Progenitor cell of endocrine pancreas (in vitro differentiated cells): Measurements from ENCODE around the gene USP48. TPM values are rescaled to one million over a fixed set of nuclear protein-coding genes. Genes with fewer than 3 reads are reported as not detected.

ENCODE experiments used
- DNase-seq: peaks from one replicate; pipeline ENCODE4 v3.0.0; 2021; ENCODE audit warnings: low spot score; ENCODE audit not compliant: unreplicated experiment
- H3K27ac Mint-ChIP-seq: 2 replicates; pipeline ENCODE4 v1.8.0; 2021; ENCODE audit warnings: mild to moderate bottlenecking, moderate library complexity, mixed read lengths
- H3K27me3 Mint-ChIP-seq: 2 replicates; pipeline ENCODE4 v1.8.0; 2021; ENCODE audit warnings: mixed read lengths
- H3K36me3 Mint-ChIP-seq: 2 replicates; pipeline ENCODE4 v1.8.0; 2022; ENCODE audit warnings: mixed read lengths; ENCODE audit not compliant: insufficient read depth
- H3K4me1 Mint-ChIP-seq: 2 replicates; pipeline ENCODE4 v1.8.0; 2021; ENCODE audit warnings: low read depth, mixed read lengths
- H3K4me3 Mint-ChIP-seq: 2 replicates; pipeline ENCODE4 v1.8.0; 2021; ENCODE audit warnings: low read depth, mild to moderate bottlenecking, moderate library complexity, mixed read lengths
- H3K9me3 Mint-ChIP-seq: 2 replicates; pipeline ENCODE4 v1.8.0; 2021; ENCODE audit warnings: low read depth, mixed read lengths
- CTCF ChIP-seq: fragments of 200-600 bp; sonication (generic); IDR thresholded peaks from one replicate; pipeline ENCODE4 v1.5.0; 2021; ENCODE audit warnings: antibody characterized with exemption, mild to moderate bottlenecking; ENCODE audit not compliant: unreplicated experiment
- total RNA-seq: library from RNA; stranded (reverse); gene quantifications from 2 replicates; pipeline ENCODE4 v1.2.1, GENCODE V29; 2021

Gene USP48
- total RNA-seq, 1 donor from 2014 or later, result 77.3 TPM

DNA sequence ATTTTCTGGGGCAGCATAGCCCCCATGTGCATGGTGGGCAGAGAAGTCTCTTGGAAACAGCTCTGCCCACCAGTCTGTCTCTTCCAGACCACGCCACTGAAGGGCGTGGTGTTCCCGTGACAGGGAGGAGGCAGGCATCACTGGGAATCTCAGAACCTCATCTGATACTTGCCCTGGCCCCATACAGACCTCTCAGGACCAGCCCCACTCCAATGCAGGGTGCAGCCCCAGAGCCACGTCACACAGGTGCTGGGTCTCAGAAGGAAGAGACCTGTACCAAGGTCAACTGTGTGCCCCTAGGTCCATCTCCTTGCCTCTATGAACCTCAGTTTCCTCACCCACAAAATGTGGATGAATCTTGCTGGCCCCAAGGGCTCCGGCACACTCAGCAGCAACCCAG is 121.1 kb downstream of the USP48 start:
- peaks cover 7% of the 10 kb centered on the region for H3K4me1 Mint-ChIP-seq
- H3K4me3 Mint-ChIP-seq, result no peak overlapping the region
- H3K36me3 Mint-ChIP-seq, result no peaks in the 10 kb centered on the region
- DNase-seq, result no peak
- no peaks in the 10 kb centered on the region for H3K9me3 Mint-ChIP-seq
- no peak for TF ChIP-seq CTCF
- peaks cover 42% of the 10 kb centered on the region for H3K27me3 Mint-ChIP-seq
- no peak overlapping the region for H3K27ac Mint-ChIP-seq

DNA sequence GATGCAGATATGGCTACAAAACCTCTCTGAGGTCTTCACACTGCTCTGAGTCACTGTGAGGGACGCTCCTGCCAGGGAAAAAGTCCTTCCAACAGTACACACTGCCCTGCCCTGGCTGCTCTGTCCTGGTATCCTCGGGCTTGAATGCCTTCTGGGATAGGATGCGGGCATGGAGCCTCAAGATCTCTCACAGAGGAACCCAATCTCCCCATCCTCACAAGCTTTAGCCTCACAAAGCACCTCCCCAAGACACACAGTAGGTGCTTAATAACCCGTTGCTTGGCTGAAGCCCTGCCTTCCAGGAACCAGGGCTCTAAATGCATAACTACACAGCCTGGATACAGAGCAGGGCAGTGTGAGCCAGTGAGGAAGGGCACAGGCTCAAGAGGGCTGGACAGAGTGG is 123.0 kb downstream of the USP48 start:
- Mint-ChIP-seq H3K36me3 (no peaks in the 10 kb centered on the region), H3K4me3 (no peak overlapping the region), H3K4me1 (no peaks in the 10 kb centered on the region), H3K9me3 (no peaks in the 10 kb centered on the region), H3K27ac (no peak overlapping the region), H3K27me3 (peaks cover 36% of the 10 kb centered on the region)
- DNase-seq, result no peak
- TF ChIP-seq CTCF, result no peak

DNA sequence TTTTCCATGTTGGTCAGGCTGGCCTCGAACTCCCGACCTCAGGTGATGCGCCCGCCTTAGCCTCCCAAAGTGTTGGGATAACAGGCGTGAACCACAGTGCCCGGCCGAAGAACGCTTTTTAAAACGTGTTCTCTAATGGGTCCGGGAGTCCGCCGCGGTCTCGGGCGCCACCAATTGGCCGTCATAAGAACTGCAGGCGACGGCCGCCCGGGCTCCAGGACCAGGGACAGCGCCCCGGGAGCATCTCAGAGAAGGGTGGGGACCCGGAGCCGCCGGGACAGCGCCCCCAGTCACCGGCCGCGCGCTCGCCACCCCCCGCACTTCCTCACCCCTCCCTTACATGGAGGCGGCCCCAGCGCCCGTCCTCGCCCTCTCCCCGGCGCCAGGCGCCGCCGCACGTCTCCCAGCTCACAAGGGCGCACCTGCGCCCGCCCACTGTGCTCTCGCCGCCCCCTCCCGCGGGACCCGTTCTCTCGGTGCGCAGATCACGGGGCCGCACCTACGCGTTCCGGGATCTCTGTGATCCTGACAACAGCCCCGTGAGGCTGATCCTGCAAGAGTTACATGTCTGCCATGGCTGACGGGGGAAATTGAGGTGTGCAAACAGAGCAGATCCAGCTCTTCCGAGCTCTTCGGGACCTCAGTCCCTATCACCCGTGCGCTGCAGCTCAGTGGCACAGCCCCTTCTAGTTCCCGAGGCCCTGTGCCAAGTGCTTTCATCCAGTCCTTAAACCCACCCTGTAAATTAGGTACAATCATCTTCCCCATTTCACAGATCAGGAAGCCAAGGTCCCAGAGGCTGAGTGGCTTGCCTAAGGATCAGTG is 123.6 kb downstream of the USP48 start:
- Mint-ChIP-seq H3K4me1 (no peaks in the 10 kb centered on the region), H3K27me3 (peaks cover 36% of the 10 kb centered on the region), H3K4me3 (peak overlapping the region; percentile 49), H3K27ac (no peak overlapping the region), H3K36me3 (no peaks in the 10 kb centered on the region), H3K9me3 (no peaks in the 10 kb centered on the region)
- peak; percentile 90 for DNase-seq
- TF ChIP-seq CTCF, result peak; percentile 94

GRCh38 chr1:21657456-21658190 is 125.3 kb downstream of the USP48 start:
- H3K4me1 Mint-ChIP-seq, result peaks cover under 1% of the 10 kb centered on the region
- H3K9me3 Mint-ChIP-seq, result no peaks in the 10 kb centered on the region
- peaks cover 47% of the 10 kb centered on the region for H3K27me3 Mint-ChIP-seq
- no peak overlapping the region for H3K4me3 Mint-ChIP-seq
- H3K27ac Mint-ChIP-seq, result no peak overlapping the region
- no peak for DNase-seq
- no peaks in the 10 kb centered on the region for H3K36me3 Mint-ChIP-seq
- no peak for TF ChIP-seq CTCF

- no peak overlapping the region for H3K27ac Mint-ChIP-seq
Measured at GRCh38 chr1:21655748-21656147, 127.2 kb downstream of the USP48 start.

More at GRCh38 chr1:21655748-21656147, 127.2 kb downstream of the USP48 start:
- Mint-ChIP-seq H3K27me3 (peaks cover 47% of the 10 kb centered on the region), H3K4me1 (peaks cover 7% of the 10 kb centered on the region), H3K4me3 (no peak overlapping the region), H3K9me3 (no peaks in the 10 kb centered on the region), H3K36me3 (no peaks in the 10 kb centered on the region)
- TF ChIP-seq CTCF, result no peak
- DNase-seq, result no peak
